ENCODE results near the gene COL28A1.

GRCh38 chr7:7526006-7526405 is 9.7 kb downstream of the COL28A1 start:
- no peak for TF ChIP-seq ZNF781 (CRISPR knock-in tag; IDR thresholded peaks at IDR 0.05; ENCODE audit: borderline replicate concordance, not compliant biosample characterization)
- TF ChIP-seq ZNF20 (CRISPR knock-in tag; IDR thresholded peaks at IDR 0.05) = no peak
- no peak for TF ChIP-seq CTCF (CRISPR knock-in tag; IDR thresholded peaks at IDR 0.05)
- TF ChIP-seq ZNF276 (CRISPR knock-in tag; IDR thresholded peaks at IDR 0.05; ENCODE audit: low read depth) = no peak

All from HepG2 (cell line).